ENCODE results near the gene ALX4. TPM values are rescaled to one million over a fixed set of nuclear protein-coding genes. Genes with fewer than 3 reads are reported as not detected.

ALX4 gene
- total and polyA plus RNA-seq, 9 of the 15 experiments (the other 6 are each of a cell fraction or from before 2014, with no cell fraction given), result 0.07 to 1.2 (median 0.33) TPM

- no peaks in the 10 kb centered on the region for H3K9me1 ChIP-seq (ENCODE audit: control insufficient read depth, insufficient read depth, low read length)
- FAIRE-seq, result no peak
- DNase-seq (ENCODE audit: extremely low read depth in 1 of 4, low spot score in 3 of 4), result no peak
- H3K27me3 ChIP-seq (ENCODE audit: control insufficient read depth in 2 of 2, insufficient read depth in 2 of 2, low read length in 2 of 2), result no peaks in the 10 kb centered on the region
- peak overlapping the region in 1 of 2 experiments; percentile 73; a peak in 2 of 4 replicates for H3K9ac ChIP-seq (ENCODE audit: insufficient read depth in 1 of 2, low read depth in 2 of 2, low read length in 2 of 2)
- CTCF ChIA-PET (ENCODE audit: low intra/inter-chr PET ratio), result no interaction called here
- POLR2A ChIA-PET, result interaction anchor here (0.6 kb wide), 1 partner anchor 202 kb away, joined by 3 read pairs; no protein-coding TSS in a partner anchor
- BruUV-seq (replicated peaks), result no TSS peak
- 48% methylated on average over 12 of the region's 12 CpGs for WGBS (ENCODE audit: insufficient coverage, low coverage, missing lambda C conversion rate)
- H4K20me1 ChIP-seq (replicated peaks; ENCODE audit: control insufficient read depth, insufficient read depth, low read length), result no peaks in the 10 kb centered on the region
- no peaks in the 10 kb centered on the region for H3K9me3 ChIP-seq (replicated peaks; ENCODE audit: control insufficient read depth, insufficient read depth, low read depth, low read length)
- no peaks in the 10 kb centered on the region for H3K79me2 ChIP-seq (ENCODE audit: control insufficient read depth, insufficient read depth, low read length)
- H3K36me3 ChIP-seq (ENCODE audit: control insufficient read depth, insufficient read depth, low read length), result no peaks in the 10 kb centered on the region
- peak overlapping the region; percentile 90 for H3K27ac ChIP-seq (ENCODE audit: extremely low read depth, low read depth, low read length)
- no peak overlapping the region; the same call in 1 of the 2 replicates for H3K4me2 ChIP-seq (ENCODE audit: insufficient read depth, low read length)
- intact Hi-C loops (cut with micrococcal nuclease) (no loop called here), in situ Hi-C loops (cut with MboI) (no loop called here)
- no peak for ATAC-seq
- peaks cover 39 to 57% of the 10 kb centered on the region in 2 experiments for H3K4me1 ChIP-seq (replicated peaks in 1 of 2; ENCODE audit: control insufficient read depth in 2 of 2, insufficient read depth in 2 of 2, low read length in 2 of 2)
- no peak overlapping the region for H3K4me3 ChIP-seq
- H2AFZ ChIP-seq (ENCODE audit: low read depth, low read length), result peak overlapping the region; percentile 87
- TF ChIP-seq KDM5B (IDR thresholded peaks at IDR 0.05; ENCODE audit: insufficient replicate concordance, low read depth, low read length), result no peak
- no peak for TF ChIP-seq ZNF311 (CRISPR knock-in tag; IDR thresholded peaks at IDR 0.05)
- TF ChIP-seq XRCC5 (IDR thresholded peaks at IDR 0.05; ENCODE audit: low read depth, low read length), result no peak
- no peak for TF ChIP-seq MYNN (IDR thresholded peaks at IDR 0.05)
- no peak for TF ChIP-seq MYNN (CRISPR knock-in tag; IDR thresholded peaks at IDR 0.05)
- TF ChIP-seq ZNF740 (CRISPR knock-in tag; IDR thresholded peaks at IDR 0.05), result no peak
- TF ChIP-seq ZNF740 (tag; IDR thresholded peaks at IDR 0.05), result no peak
- TF ChIP-seq ZBTB11 (CRISPR knock-in tag; IDR thresholded peaks at IDR 0.05), result 0 out of 6 replicates have a peak, but pooled peaks of 1 of the 3 experiments have one; percentile 9
These were observed 25.3 kb upstream of the ALX4 start for GRCh38 chr11:44335052-44335760.
